HG02678 (cell line): Measurements from ENCODE around the gene TESK2.
"Not testable (repeated sequence)": the region's sequence is repeated elsewhere in the genome, so short reads cannot be mapped to it uniquely, and the experiment has no call there.

Source experiments
- ATAC-seq: cut with Tn5 transposase; IDR thresholded peaks from one replicate; pipeline ENCODE4 v1.9.1; 2021; ENCODE audit warnings: mild to moderate bottlenecking, moderate library complexity; ENCODE audit not compliant: unreplicated experiment

The TESK2 gene

DNA sequence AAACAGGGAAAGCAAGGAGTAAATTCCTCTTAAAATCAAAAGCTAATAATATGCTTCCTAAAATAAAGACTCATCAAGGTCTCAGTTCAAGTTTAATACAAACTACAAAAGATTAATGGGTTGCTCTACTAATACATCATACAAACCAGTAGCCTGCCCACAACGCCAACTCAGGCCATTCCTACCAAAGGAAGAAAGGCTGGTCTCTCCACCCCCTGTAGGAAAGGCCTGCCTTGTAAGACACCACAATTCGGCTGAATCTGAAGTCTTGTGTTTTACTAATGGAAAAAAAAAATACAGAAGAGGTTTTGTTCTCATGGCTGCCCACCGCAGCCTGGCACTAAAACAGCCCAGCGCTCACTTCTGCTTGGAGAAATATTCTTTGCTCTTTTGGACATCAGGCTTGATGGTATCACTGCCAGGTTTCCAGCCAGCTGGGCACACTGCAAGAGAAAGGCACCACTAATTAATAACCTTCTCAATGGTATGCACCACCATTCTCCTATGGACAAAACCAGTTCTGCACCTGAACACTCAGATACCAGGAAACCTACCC lies 20.1 kb upstream of the TESK2 start:
- no peak for ATAC-seq

GRCh38 chr1:45510036-45510971 lies 19.3 kb upstream of the TESK2 start:
- ATAC-seq, result no peak

GRCh38 chr1:45508295-45509151 lies 17.6 kb upstream of the TESK2 start:
- no peak for ATAC-seq

GRCh38 chr1:45507893-45508292 lies 16.9 kb upstream of the TESK2 start:
- ATAC-seq, result no peak

DNA sequence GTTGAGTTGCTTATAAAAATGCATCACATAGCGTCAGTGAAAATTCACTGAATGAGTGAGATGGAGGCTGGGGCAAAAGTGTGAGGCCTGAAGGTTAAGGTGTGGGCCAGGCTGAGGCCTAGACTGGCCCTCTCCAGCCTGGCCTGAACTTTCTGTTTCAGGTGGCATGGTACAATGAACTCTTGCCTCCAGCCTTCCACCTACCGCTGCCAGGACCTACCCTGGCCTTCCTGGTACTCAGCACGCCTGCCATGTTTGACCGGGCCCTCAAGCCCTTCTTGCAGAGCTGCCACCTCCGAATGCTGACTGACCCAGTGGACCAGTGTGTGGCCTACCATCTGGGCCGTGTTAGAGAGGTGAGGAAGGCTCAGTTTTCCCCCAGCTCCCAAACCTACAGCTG lies 16.2 kb upstream of the TESK2 start:
- no peak for ATAC-seq

- ATAC-seq, result no peak
Observed at GRCh38 chr1:45503462-45504360, 12.7 kb upstream of the TESK2 start.

DNA sequence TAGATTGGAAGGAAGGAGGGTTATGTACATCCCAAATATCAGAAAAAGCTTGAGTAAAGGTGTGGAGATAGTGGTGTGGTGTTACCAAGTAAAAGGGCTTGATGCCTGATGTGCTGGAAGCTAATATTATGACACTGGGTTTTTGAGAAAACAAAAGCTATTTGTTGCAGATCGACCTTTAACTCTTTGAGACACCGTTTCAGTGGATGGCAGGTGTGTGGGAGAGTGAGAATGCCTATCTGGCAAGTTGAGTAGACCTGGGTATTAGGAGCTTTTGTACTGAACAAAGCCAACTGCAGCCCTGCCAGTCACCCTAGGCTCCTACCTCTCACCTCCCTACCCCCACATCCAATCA lies 10.5 kb upstream of the TESK2 start:
- ATAC-seq, result no peak

DNA sequence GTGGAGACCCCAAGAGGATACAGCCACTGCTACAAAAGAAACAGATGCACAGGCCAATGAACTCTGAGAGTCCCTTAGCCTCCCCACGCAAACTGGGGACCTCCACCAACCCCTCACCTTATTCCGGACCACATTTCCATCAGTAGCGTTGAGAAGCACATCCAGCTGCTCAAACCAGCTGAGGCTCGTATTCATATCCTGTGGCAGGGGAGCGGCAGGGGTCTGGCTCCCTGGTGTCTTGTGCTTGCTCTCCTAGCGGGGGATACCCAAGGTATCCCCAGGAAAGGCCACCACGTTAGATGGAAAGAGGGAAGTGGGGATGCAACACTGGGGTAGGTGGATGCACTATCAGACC lies 8.4 kb upstream of the TESK2 start:
- ATAC-seq, result no peak

- no peak for ATAC-seq
Observed at GRCh38 chr1:45498279-45498678, 7.3 kb upstream of the TESK2 start.

DNA sequence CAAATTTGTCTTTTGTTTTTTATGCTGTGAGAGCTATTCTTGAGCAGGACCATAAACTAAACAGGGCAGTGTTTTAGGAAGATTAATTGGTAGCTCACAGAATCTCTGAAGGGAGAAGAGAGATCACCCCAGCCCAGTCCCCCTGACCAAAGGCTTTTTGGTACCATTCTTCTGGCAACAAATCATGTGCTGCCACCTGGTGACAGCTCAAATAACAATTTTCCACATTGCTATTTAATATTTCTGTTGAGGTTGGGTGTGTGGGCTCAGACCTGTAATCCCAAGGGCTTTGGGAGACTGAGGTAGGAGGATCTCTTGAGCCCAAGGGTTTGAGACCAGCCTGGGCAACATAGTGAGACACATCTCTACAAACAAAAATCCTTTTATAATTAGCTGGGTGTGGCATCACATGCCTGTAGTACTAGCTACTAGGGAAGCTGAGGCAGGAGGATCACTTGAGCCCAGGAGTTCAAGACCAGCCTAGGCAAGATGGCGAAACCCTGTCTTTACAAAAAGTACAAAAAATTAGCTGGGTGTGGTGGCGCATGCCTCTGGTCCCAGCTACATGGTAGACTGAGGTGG lies 2.2 kb upstream of the TESK2 start:
- ATAC-seq, result no peak

DNA sequence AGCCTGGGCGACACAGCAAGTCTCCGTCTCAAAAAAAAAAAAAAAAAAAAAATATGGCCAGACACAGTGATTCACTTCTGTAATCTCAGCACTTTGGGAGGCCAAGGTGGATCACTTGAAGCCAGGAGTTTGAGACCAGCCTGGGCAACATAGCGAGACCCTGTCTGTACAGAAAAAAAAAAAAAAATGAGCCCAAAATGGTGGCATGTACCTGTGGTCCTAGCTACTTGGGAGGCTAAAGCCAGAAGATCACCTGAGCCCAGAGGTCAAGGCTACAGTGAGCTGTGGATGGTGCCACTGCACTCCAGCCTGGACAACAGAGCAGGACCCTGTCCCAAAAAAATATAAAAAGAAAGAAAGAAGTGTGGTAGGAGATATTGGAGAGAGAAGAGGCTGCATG lies 1.7 kb upstream of the TESK2 start:
- ATAC-seq, result no peak

DNA sequence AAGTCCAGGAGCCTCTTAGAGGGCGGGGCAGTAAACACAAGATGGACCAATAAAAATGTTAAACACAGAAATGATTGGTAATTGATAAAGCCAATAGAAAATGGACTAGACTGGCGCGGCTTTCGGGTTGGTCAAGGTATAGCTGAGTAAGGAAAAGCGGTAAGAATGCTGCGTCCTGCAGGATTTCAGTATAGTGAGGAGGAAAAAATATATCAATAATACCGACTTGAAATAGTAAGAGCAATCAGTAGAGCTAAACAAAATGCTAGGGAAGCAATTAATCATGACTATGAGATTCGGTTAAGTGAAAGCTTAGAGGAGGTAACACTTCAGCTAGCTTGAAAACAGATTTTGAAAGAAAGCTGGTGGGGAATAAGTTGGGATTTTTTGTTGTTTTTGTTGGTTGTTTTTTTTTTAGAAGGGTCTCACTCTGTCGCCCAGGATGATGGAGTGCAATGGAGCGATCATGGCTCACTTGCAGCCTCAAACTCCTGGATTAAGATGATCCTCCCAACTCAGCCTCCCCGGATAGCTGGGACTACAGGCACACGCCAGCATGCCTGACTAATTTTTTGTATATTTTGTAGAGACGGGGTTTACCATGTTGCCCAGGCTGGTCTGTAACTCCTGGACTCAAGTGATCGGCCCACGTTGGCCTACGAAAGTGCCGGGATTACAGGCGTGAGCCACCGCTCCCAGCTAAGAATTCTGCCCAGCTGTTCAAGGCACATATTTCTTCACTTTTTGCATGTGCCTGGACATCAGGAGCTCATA lies 711 bp upstream of the TESK2 start:
- no peak for ATAC-seq

DNA sequence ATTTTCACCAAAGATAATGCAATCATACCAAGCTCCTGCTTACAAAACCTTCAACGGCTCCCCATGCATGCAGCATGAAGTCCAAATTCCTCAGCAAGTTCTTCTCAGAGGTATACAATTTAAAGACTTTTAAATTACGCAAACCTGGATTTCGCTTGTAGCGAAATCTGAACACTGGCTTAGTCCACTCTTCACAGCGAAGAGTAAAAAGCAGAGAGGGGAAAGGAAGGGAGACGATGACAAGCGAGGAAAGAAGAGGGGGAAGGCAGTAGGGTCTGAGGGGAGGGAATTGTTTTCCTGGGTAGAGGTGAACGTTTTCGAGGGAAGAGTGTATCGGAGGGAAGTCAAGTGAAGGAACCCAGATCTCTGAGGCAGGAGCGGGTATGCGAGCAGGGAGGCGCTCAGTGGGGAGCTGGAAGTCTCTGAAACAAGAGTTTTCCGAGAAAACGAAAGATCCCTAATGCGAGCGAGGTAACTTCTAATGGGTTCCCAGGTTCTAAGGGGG lies 790 bp downstream of the TESK2 start:
- no peak for ATAC-seq

GRCh38 chr1:45489379-45489778 lies 1.6 kb downstream of the TESK2 start:
- ATAC-seq, result not testable (repeated sequence)

DNA sequence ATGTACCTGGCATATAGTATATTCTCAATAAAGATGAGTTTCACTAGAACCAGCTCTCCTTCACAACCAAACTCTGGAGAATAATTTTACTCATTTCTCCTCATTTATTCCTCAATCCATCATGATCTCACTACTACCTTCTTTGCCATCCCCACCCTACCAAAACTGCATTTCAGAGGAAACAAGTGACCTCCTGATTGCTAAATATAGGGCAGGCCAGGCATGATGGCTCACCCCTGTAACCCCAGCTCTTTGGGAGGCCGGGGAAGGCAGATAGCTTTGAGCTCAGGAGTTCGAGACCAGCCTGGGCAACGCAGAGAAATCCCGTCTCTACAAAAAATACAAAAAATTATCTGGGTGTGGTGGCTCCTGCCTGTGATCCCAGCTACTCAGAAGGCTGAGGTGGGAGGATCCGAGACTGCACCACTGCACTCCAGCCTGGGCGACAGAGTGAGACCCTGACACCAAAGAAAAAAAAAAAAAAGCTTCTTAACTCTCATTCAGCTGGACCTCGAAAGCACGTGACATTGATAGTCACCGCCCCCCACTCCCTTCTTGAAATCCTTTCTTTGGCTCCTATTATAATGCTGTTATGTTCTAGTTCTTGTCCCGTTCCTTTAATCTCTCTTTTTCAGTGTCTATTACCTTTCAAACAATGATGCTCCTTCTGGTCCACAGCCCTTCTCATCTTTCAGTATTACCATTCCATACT lies 2.1 kb downstream of the TESK2 start:
- no peak for ATAC-seq

- no peak for ATAC-seq
Observed at GRCh38 chr1:45485949-45486348, 5.0 kb downstream of the TESK2 start.

DNA sequence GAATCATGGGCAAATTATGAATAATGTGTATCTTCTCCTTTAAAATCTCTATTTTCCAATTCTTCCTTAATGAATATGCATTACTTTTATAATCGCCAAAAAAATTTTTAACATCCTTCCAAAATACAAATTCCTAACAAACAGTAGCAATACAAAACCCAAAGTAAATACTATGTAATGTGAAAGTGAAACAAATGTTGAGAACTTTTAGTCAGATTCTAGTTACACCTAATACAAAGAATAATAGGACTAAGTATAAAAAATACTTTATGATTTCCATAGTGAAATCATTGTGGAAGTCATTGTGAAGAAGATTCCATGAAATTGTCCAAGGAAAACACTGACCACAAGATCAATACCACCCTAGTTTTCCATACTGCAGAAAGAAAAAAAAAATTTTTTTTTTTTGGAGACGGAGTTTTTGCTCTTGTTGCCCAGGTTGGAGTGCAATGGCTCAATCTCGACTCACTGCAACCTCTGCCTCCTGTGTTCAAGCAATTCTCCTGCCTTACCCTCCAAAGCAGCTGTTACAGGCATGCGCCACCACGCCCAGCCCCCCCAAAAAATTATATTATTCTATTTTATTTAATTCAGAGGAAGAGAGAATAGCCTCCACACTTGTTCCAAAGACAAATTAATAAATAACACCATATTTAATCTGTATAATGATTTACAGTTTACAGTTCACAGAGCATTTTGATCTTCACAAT lies 11.8 kb downstream of the TESK2 start:
- ATAC-seq, result no peak

- ATAC-seq, result no peak
Observed at GRCh38 chr1:45478121-45478814, 12.7 kb downstream of the TESK2 start.
